AG09319 (cell line): ENCODE data around the gene RAB1A.

Source experiments
- DNase-seq: peaks from one replicate; pipeline ENCODE4 v3.0.0-alpha.2; 2010; ENCODE audit warnings: low read depth; ENCODE audit errors: extremely low read depth
- TF ChIP-seq, protein P1 (sequence below): IDR thresholded peaks from 2 replicates; pipeline ENCODE4 v1.5.1; 2011; ENCODE audit warnings: low read depth, mild to moderate bottlenecking, inconsistent platforms, low read length, moderate library complexity

RAB1A gene

DNA sequence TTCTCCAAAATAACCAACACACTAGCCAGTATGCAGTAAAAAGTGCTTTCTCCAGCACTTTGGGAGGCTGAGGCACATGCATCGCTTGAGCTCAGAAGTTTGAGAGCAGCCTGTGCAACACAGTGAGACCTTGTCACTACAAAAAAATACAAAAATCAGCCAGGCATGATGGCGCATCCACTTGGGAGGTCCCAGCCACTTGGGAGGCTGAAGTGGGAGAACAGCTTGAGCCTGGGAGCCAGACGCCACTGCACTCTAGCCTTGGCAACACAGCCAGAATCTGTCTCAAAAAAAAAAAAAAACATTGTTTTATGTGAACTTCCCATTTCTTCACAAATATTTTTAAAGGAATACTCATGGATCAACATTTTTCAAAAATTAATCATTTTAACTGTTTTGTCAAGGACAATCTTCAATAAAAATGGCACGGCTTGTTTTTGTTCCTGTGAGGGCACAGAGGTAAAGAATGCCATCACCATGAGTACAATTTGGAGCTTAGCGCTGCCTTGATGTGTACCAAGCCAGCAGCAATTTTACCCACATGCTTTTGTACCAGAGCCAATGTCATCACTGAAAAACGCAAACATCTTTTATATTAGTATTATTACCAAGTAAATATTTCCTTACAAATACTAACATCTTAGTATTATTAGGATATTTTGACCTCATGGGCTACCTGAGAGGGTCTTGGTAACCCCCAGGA, 26.7 kb downstream of the RAB1A start:
- TF ChIP-seq, protein P1, sequence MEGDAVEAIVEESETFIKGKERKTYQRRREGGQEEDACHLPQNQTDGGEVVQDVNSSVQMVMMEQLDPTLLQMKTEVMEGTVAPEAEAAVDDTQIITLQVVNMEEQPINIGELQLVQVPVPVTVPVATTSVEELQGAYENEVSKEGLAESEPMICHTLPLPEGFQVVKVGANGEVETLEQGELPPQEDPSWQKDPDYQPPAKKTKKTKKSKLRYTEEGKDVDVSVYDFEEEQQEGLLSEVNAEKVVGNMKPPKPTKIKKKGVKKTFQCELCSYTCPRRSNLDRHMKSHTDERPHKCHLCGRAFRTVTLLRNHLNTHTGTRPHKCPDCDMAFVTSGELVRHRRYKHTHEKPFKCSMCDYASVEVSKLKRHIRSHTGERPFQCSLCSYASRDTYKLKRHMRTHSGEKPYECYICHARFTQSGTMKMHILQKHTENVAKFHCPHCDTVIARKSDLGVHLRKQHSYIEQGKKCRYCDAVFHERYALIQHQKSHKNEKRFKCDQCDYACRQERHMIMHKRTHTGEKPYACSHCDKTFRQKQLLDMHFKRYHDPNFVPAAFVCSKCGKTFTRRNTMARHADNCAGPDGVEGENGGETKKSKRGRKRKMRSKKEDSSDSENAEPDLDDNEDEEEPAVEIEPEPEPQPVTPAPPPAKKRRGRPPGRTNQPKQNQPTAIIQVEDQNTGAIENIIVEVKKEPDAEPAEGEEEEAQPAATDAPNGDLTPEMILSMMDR = no peak
- DNase-seq = no peak

DNA sequence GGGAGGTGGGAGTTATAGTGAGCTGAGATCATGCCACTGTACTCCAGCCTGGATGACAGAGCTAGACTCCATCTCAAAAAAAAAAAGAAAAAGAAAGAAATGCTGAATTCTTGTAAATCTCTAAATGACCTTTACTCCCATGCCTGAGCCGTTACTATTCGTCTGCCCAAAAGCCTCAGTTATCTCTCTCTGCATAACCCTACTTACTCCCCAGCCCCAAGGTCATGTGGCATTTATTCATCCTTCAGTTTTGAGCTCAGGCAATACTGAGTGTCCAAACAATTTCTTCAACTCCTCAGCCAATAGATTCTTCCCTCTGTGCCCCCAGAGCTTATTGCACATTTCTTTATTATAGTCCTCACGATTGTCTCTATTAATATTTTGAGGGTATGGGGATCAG, 28.8 kb downstream of the RAB1A start:
- DNase-seq = no peak
- TF ChIP-seq, protein P1 = no peak

DNA sequence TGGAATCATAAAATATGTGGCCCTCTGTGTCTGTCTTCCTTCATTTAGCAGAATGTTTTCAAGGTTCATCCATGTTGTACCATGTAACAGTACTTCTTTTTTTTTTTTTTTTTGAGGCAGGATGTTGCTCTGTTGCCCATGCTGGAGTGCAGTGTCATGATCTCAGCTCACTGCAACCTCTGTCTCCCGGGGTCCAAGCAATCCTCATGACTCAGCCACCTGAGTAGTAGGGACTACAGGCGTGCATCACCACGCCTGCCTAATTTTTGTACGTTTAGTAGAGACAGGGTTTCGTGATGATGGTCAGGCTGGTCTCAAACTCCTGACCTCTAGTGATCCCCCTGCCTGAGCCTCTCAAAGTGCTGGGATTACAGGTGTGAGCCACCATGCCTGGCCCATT, 31.2 kb downstream of the RAB1A start:
- DNase-seq = no peak
- TF ChIP-seq, protein P1 = no peak

DNA sequence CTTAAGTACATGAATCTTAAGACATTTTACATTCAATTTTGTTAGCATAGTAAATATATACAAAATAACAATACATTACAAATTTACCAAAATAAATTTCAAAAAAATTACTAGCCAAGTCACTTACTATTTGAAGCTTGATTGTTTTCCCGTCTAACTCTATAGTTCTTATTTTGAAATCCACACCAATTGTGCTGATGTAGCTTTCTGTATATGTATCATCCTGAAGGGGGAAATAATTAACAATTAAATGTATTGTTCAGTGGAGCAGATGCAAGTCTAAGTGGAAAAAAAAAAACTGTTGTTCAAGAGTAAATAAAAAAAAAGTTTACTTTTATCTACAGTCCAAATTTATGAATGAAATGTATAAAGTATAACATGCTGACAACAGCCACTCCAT, 32.1 kb downstream of the RAB1A start:
- TF ChIP-seq, protein P1 = no peak
- DNase-seq = no peak

DNA sequence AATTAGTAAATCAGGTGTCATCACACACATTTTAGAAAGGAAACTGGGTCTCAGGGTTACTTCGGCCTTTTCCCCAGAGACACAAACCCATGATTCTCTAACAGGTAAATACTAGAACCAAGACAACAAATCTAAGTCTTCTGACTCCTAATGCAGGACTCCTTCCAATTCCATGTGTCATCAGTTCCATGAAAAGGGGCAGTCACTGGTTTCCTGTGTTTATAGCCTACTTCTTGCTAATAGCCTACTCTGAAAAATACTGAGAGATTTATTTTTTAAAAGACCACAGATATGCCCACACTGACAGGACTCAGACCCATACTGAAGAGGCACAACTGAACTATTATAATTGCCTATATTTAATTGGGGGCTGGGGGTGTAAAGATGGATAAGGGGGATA, 33.0 kb downstream of the RAB1A start:
- TF ChIP-seq, protein P1 = no peak
- DNase-seq = no peak

DNA sequence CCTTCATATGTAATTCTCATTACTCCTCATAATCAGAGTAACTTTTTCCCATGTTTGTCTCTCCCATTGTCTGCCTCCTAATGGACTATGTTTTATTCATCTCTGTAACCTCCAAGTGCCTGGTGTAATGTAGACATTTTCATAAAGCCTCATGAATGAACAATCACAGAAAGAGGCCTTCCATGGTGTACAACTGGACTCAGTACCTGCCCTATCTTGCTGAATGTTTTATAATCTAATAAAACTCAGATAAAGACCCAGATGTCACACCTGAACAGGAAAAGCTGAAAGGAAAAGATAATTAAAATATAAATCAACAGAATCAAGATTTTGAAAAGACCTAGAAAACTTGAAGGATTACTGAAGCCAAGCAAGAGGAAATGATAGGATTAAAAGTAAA, 36.7 kb downstream of the RAB1A start:
- TF ChIP-seq, protein P1 = no peak
- no peak for DNase-seq

DNA sequence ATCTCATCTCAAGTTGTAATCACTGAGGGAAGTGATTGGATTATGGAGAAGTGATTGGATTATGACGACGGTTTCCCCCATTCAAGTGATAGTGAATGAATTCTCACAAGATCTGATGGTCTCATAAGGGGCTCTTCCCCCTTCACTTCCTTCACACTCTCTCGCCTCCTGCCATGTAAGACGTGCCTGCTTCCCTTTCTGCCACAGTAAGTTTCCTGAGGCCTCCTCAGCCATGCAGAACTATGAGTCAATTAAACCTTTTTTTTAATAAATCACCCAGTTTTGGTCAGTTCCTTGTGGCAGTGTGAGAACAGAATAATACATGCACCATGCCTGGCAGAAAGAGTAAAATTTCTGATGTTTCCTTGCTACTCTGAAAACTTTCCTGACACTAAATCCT, 37.1 kb downstream of the RAB1A start:
- TF ChIP-seq, protein P1 = no peak
- no peak for DNase-seq
